CMK (cell line): ENCODE data around the gene POLE4.

Source experiments
- DNase-seq: peaks from one replicate; pipeline ENCODE4 v3.0.0-alpha.2; 2010; ENCODE audit warnings: low read depth

The POLE4 gene

DNA sequence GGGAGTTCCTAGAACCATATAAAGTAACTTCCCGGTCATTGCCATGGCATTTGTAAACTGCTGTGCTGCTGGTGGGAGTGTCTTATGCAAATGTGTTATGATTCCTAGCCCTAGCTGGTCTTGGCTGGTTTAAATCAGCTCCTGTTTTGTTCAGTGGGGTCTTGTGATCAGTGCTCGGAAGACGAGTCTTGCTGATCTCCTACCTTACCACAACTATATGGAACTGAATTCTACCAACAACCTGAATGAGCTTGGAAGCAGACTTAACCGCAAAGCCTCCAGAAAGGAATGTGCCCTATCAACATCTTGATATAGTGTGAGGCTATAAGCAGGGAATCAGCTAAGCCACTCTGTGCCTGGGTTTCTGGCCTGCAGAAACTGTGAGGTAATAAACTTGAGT lies 33.5 kb downstream of the POLE4 start:
- no peak for DNase-seq

DNA sequence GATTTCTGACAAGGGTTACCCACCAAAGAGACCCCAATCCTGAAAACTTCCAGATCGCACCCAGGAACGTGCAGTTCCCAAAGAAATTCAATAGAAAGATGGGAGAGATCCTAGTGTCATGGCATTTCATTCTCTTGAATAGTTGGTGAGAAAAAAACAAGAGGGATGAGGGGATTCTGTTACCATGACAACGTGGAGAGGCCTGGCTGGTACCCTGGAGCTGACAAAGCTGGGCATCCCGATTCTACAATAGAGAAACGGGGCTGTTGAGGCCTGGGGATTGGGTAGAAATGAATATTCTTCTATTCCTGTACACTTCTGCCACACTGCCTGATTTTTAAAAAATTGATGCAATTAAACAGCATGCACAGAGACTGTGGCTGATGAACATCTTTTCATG lies 41.0 kb downstream of the POLE4 start:
- no peak for DNase-seq

DNA sequence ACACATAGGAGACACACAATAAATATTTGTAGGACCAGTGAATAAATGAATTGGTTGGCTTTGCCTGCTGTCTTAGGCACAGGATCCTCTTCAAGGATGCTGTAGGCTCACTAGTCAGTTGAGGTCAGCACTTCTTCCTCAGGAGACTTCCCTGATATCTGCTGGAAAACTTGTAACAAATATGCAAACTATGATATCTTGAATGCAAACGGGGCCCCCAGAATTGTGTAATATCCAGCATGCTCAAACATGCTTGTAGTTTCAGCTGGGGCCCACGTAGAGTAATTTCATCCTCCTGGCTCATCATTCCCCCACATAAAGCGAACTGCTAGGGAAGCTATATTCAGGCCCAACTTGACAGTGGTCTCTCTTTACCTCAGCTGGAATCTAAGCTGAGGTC lies 43.6 kb downstream of the POLE4 start:
- no peak for DNase-seq

GRCh38 chr2:75003276-75003675 lies 44.8 kb downstream of the POLE4 start:
- DNase-seq = no peak

DNA sequence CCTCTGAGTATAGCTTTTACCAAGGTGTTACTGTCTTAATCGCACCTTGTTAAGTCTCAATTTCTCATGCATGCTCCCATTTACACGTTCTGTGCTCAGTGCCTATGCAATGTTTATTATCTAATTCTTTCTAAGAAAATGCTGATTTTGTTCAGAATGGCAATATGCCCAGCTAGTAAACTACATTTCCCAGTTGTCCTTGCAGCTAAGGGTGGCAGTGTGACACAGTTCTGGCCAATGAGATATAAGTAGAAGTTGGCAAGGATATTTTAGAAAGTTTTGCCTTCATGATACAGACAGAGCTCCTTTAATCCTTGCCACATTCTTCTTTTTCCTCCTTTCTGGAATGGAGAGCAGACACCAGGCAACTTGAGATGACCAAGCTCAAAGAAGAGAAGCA lies 45.3 kb downstream of the POLE4 start:
- no peak for DNase-seq

- DNase-seq = no peak
Observed at GRCh38 chr2:75006041-75006440, 47.6 kb downstream of the POLE4 start.

DNA sequence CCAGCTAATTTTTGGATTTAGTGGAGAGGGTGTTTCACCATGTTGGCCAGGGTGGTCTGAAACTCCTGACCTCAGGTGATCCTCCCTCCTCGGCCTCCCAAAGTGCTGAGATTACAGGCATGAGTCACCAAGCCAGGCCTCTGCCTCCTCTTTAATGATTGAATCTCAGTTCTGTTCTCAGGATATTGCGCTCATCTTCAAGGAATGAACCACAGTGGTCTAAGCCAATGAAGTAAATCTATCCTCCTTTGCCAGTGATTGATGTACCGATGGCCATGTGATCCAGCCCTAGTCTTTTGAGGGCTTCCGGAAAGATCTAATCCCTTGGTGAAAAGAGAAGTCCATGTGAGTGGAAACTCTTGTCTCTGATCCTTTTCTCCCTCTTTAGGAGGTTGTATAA lies 48.6 kb downstream of the POLE4 start:
- DNase-seq = no peak

DNA sequence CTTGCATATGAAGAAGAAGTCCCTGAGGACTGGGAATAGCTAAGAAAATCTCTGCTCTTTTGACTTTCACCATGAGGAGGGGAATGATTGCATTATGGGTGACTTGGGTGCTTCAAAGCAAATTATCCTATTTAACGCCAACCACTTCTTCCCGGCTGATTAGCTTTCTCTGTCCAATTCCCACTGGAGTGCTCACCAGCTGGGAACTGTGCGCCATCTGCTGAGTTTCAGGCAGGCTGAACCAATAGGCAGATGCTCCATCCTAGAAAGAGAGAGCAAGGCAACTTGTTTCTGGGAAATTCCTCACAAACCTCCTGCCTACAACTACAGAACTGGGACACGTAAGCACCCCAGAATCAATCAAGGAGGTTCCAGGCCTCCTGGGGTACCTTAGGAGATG lies 49.4 kb downstream of the POLE4 start:
- DNase-seq = no peak

DNA sequence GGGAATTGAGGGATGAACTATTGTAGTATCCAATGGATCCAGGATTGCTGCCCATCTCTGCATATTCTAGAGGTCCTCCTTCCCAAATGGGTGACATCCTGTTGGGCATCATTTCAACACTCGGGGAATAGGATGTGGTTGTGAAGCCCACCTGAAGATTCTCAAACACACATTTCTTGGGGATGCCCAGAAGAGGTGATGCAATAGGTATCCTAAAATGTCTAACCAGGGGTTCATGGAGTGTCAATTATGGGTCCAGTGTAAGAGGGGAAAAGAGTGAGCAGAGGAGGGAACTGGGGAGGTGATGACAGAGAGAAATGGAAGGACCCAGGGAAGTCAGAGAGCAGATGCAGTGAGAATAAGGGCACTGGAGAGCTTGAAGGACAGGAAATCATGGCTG lies 52.1 kb downstream of the POLE4 start:
- DNase-seq = no peak

DNA sequence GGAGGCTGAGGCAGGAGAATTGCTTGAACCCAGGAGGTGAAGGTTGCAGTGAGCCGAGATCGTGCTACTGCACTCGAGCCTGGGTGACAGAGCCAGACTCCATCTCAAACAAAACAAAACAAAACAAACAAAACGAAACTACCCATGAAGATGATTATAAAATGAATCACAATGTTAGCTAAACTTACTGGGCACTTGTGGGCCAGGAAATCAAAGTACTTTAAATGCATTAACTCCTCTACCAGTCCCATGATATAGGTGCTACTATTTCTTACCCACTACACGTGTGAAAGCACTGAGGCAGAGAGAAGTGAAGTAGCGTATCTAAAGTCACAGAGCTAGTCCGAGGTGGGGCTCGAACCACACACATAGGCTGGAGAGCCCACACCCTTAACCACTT lies 53.6 kb downstream of the POLE4 start:
- DNase-seq = no peak

- DNase-seq = no peak
Observed at GRCh38 chr2:75018162-75018561, 59.7 kb downstream of the POLE4 start.
